HFF-Myc (cell line): ENCODE results near the gene POLR1E.

ENCODE experiments used
- DNase-seq: peaks from one replicate; pipeline ENCODE4 v3.0.0-alpha.2; 2011; ENCODE audit warnings: low read depth; ENCODE audit errors: extremely low read depth
- H3K4me3 ChIP-seq: replicated peaks from 2 replicates; pipeline ENCODE4 v1.5.1; 2011; ENCODE audit warnings: low read depth, mild to moderate bottlenecking, control low read depth, low read length
- TF ChIP-seq, protein P1 (sequence below): IDR thresholded peaks from 2 replicates; pipeline ENCODE4 v1.5.1; 2012; ENCODE audit warnings: mild to moderate bottlenecking, low read depth, low read length, control low read depth; ENCODE audit errors: missing control alignments

POLR1E gene

GRCh38 chr9:37528652-37529471, 43.1 kb downstream of the POLR1E start:
- TF ChIP-seq, protein P1, sequence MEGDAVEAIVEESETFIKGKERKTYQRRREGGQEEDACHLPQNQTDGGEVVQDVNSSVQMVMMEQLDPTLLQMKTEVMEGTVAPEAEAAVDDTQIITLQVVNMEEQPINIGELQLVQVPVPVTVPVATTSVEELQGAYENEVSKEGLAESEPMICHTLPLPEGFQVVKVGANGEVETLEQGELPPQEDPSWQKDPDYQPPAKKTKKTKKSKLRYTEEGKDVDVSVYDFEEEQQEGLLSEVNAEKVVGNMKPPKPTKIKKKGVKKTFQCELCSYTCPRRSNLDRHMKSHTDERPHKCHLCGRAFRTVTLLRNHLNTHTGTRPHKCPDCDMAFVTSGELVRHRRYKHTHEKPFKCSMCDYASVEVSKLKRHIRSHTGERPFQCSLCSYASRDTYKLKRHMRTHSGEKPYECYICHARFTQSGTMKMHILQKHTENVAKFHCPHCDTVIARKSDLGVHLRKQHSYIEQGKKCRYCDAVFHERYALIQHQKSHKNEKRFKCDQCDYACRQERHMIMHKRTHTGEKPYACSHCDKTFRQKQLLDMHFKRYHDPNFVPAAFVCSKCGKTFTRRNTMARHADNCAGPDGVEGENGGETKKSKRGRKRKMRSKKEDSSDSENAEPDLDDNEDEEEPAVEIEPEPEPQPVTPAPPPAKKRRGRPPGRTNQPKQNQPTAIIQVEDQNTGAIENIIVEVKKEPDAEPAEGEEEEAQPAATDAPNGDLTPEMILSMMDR = no peak
- no peak overlapping the region for H3K4me3 ChIP-seq
- DNase-seq = no peak

DNA sequence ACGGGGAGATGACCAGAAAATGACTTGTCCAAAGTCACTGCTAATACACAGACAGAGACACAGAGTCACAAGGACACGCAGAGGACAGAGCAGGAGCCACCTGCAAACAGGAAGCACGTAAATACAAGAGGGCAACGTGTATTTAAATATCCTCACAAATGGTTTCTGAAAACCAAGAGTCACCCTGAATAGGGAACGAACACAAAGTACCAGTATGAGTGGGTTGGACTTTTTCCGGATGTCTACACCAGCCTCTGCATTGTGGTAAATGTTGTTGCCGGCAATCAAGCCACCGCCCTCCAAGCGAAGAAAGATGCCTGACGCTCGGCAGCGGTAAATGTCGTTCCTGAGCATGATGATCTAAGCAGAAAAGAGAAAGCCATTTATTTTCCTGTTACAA, 46.0 kb downstream of the POLR1E start:
- no peak overlapping the region for H3K4me3 ChIP-seq
- DNase-seq = no peak
- TF ChIP-seq, protein P1 = no peak

GRCh38 chr9:37534412-37534811, 48.7 kb downstream of the POLR1E start:
- TF ChIP-seq, protein P1 = no peak
- no peak overlapping the region for H3K4me3 ChIP-seq
- no peak for DNase-seq

- TF ChIP-seq, protein P1 = no peak
- DNase-seq = no peak
- no peak overlapping the region for H3K4me3 ChIP-seq
These were observed 49.2 kb downstream of the POLR1E start for GRCh38 chr9:37534901-37535300.

DNA sequence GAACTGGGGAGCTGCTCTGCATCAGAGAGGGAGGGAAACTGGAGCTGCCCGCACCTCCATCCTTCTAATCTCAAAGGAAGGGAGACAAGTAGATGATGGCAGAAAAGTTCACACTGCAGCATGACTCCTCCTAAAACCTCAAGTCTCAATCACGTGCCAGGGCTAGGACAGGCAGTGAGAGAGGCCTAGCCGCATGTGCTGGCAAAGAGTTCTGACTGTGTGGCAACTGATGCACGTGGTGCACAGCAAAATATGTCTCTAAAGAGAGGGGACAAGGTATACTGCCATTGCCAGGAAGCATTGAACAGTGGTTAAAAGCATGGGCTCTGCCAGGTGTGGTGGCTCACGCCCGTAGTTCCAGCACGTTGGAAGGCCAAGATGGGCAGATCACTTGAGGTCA, 52.4 kb downstream of the POLR1E start:
- DNase-seq = no peak
- TF ChIP-seq, protein P1 = no peak
- H3K4me3 ChIP-seq = no peak overlapping the region

DNA sequence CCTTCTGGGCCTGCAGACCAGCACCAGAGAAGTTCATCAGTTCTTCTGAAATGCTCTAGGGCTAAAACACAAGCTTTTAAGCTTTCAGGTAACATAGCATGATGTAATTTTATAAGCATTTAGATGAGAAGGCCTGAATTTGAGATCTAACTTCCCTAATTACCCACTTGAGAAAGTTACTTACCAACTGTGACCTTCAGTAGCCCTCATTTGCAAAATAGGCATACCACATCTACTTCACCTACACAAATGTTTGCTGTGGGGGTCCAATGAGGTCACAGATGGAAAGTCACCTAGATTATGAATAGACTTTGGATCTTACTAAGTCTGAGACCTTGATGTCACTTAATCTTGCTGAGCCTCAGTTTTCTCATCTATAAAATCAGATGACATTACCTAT, 53.9 kb downstream of the POLR1E start:
- TF ChIP-seq, protein P1 = no peak
- H3K4me3 ChIP-seq = no peak overlapping the region
- no peak for DNase-seq

GRCh38 chr9:37540634-37541033, 54.9 kb downstream of the POLR1E start:
- TF ChIP-seq, protein P1 = no peak
- H3K4me3 ChIP-seq = no peak overlapping the region
- no peak for DNase-seq
